Left renal pelvis (tissue), 4 donors: ENCODE data around the gene NAA16. TPM values are rescaled to one million over a fixed set of nuclear protein-coding genes. Genes with fewer than 3 reads are reported as not detected.
"Not testable (repeated sequence)": the region's sequence is repeated elsewhere in the genome, so short reads cannot be mapped to it uniquely, and the experiment has no call there.

Experiments used
- DNase-seq, 4 donors: peaks; one replicate each; pipeline ENCODE4 v3.0.0-alpha.2; 2013; ENCODE audit warnings: low read depth in 4 of 4, low spot score in 3 of 4
- polyA plus RNA-seq, 4 donors: library from polyadenylated mRNA; unstranded; fragments of 120-200 nt; gene quantifications; one replicate each; pipeline ENCODE4 v1.2.1, GENCODE V29; 2013; ENCODE audit not compliant: insufficient read length in 4 of 4

Gene NAA16
- polyA plus RNA-seq, 4 donors, result 26.8 to 47.6 (median 32.6) TPM

DNA sequence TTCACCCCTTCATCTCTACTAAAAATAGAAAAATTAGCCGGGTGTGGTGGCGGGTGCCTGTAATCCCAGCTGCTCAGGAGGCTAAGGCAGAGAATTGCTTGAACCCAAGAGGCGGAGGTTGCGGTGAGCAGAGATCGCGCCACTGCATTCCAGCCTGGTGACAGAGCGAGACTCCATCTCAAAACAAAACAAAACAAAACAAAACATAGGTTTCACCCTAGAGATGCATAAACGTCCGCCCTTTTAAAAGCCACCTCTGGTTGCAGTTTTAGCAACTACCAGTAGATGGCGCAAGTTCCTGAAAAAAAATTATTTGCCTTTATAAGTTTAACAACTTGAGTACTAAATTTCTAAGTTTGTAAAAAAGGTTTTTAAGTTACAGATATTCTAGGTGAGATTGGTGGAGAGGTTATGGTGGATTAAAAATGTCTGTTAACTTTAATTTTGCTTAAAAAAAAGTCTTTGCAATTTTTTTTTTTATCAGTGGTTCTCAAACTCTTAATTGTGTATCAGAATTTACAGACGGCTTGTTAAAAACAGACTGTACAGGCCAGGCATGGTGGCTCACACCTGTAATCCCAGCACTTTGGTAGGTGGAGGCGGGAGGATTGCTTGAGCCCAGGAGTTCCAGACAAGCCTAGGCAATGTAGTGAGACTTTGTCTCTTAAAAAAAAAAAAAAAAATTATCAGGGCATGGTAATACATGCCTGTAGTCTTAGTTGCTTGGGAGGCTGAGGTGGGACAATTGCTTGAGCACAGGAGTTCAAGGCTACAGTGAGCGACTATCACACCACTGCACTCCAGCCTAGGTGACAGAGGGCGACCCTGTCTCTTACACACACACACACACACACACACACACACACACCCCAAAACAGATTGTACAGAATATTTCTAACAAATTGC lies 42.1 kb downstream of the NAA16 start:
- DNase-seq, result peak in 3 of 4 donors; percentile 8 to 27 (median 24)

DNA sequence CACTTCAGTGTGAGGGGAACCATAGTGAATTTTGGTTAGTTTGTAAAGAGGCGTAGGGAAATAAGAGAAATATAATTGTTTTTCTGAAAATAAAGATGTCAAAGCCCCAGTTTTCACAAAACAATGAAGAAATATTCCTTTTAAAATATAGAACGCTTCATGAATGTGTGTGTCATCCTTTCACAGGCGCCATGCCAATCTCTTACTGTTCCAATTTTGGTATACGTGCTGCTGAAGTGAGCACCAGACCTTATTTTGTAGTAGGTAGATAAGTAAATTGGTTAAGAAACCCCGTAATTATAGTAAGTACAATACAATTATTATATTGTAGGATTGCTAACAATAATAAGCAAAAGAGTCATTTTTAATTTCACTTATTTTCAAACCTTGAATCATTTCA lies 43.3 kb downstream of the NAA16 start:
- no peak for DNase-seq

DNA sequence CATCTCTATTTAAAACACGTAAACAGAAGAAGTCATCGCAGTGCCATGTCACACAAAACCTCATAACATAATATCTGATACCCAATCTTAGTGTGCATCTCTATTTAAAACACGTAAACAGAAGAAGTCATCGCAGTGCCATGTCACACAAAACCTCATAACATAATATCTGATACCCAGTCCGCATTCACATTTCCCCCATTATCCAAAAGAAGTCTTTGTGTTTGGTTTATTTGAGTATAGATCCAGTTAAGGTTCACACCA lies 45.2 kb downstream of the NAA16 start:
- not testable (repeated sequence) for DNase-seq

DNA sequence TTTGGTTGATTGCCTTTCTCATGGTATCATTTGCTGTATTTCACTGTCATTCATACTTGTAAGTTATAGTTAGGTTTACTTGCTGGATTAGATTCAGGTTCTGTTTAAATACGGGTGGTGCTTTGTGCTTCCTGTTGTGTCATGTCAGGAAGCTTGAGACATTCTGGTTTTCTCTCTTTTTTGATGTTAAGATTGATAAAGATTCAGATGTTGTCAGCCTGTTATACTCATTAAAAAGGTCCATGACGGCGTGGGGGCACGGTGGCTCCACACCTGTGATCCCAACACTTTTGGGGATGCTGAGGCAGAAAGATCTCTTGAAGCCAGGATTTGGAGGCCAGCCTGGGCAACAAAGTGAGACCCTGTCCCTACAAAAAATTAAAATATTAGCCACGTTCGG lies 45.7 kb downstream of the NAA16 start:
- DNase-seq, result no peak

DNA sequence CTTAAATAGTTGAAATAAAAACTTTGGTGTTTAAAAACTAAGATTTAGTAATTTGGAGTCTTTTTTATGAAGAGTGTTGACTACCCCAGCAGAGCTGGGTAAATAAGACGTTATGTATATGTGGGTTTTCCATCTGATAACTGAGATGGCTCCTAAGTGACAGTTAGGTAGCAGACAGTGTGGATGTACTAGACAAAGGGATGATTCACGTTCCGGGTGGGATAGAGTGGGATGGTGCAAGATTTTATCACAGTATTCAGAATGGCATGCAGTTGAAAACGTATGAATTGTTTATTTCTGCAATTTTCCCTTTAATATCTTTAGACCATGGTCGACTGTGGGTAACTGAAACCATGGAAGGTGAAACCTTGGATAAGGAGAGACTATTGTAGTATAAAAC lies 50.4 kb downstream of the NAA16 start:
- DNase-seq, result no peak

DNA sequence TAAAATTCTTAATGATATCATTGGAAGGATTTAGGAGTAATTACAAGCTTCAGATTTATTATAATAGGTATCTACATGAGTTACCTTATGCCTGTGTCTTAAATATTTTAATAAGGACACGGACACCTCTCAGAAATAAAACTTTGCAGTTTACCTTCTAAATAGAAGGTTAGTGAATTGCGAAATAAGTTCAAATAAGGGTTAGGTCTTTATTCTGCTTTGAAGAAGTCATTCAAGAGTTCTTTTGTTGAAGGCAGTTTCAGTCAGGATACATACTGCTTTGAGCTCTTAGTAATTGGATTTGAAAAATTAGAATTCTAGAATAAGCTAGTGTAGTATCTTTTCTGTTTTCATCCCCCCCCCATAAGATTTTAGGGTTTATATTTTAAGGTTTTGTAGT lies 53.0 kb downstream of the NAA16 start:
- no peak for DNase-seq

DNA sequence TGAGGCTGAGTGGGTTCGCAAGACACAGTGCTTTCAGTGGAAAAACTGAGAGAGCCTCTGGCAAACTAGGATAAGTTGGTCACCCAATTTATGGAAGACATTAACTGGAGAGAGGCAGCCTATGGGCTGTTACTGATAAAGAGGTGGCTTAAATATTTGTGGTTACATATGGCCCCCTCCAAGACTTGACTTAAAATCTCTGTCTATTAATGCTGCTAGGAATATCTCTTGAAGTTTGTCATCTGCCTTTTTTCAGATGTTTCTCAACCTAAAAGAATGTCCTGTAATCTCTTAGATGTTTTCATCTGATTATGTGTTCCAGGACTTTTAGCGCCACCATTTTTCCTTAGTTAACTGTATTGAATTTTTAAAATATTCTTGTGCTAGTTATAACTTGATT lies 54.6 kb downstream of the NAA16 start:
- DNase-seq, result no peak

DNA sequence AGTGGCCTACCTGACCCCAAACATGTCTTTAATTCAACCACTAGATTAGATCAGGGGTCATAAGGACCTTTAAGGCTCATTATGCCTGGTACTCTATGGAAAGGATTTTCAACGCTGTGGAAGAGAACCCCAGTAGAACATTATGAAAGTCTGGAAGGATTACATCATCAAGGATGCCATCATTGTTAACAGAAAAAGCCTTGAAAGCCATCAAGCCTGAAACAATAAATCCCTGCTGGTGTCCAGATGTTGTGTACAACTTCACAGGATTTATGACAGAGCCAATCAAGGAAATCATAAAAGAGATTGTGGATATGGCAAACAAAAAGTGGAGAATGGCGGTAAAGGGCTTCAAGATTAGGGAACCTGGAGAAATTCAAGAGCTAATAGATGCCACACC lies 59.7 kb downstream of the NAA16 start:
- no peak for DNase-seq

DNA sequence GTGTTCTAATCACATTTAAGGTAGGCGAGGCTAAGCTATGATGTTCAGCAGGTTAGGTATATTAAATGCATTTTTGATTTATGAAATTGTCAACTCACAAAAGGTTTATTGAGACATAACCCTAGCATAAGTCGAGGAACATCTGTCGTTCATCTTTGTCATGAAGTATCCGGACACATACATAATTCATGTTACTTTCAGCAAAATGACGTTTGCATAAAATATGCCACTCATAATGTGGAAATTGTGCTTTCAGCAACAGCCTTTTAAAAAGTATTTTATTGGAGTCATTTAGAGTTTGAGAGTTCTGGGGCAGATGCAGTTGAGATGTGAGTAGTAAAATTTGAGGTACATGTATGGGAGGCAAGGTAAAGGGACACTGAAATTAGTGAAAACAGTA lies 66.4 kb downstream of the NAA16 start:
- DNase-seq, result no peak

DNA sequence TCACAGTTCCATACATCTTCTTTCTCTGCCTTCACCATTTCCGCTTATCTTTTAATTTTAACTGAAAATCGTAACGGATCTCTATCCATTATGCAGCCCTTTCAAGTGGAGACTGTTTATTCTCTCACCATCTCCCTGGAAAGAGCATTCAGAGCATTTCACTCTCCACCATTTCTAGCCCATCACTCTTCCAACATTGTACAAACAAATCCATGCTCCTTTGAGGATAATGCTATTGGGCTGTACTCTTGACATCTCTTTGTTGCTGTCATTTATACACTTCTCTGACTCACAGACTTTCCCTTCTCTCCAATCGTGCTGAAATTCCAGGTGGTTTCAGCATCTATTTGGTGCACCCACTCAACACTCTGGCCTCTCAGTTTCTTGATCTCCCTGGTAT lies 71.4 kb downstream of the NAA16 start:
- no peak for DNase-seq

DNA sequence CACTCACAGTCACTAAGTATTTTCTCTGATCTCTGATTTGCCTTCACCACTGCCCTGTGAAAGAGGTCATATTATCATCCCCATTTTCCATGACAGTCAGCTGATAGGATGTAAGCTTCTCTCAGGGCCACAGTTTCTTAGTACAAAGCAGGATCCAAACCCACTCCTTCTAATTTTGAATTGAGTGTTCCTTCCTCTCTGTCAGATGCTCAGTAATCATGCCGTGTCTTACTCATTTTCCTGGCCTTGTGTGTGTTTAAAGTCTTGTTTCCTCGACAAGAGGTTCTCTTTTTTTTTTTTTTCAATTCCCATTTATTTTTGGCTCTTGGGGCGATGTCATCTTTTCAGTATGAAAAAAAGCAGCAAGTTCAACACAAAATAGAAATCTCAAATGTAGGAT lies 72.3 kb downstream of the NAA16 start:
- DNase-seq, result no peak

DNA sequence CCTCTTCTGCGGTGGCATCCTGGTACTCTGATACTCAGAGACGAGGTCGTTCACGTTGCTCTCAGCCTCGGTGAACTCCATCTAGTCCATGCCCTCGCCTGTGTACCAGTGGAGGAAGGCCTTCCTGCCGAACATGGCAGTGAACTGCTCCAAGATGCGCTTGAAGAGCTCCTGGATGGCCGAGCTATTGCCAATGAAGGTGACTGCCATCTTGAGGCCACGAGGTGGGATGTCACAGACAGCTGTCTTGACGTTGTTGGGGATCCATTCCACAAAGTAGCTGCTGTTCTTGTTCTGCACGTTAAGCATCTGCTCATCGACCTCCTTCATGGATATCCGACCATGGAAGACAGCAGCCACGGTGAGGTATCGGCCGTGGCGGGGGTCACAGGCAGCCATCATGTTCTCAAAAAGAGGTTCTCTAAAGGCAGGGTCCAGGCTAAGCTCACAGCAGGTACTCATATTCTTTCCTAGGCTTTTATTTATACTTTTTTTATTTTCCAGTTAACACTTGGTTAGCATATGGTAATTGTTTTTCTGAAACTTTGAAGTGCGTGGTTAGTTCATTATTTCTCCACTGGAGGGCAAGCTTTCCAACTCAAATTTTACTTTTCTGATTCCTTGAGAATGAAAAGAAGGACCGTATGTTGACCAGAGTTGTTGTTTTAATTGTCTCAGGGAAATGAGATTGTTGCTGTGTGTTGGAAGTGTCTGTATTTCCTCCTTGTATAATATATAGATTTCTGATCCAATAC lies 73.9 kb downstream of the NAA16 start:
- DNase-seq, result no peak

DNA sequence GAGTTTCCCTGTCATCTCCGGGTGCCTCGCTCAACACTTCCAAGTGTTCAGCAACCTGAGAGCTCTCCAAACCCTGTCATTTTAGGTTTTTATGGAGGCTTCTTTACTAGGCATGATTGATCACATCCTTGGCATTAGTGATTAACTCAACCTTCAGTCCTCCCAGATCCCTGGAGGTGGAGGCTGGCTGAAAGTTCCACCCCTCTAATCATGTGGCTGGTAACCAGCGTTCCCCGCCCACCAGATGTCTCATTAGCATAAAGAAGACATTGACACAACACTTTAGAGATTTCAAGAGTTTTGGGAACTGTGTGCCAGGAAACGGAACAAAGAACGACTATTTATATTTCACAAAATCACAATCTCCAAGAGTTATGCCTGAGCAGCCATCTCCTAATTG lies 75.1 kb downstream of the NAA16 start:
- DNase-seq, result no peak

DNA sequence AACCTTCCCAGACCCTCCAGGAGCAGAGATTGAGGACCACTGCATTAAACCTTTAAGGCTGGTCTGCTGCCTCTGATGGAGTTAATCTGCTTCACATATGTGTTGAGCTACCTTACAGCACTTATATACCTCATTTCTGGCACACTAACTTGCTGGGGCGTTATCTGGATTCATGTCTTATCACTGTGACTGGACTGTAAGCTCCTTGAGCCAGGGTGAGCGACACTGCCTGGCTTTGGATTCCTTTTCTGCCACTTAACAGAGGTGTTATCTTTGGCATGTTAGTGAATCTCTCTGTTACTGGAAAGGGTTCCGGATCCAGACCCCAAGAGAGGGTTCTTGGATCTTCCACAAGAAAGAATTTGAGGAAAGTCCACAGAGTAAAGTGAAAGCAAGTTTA lies 76.5 kb downstream of the NAA16 start:
- DNase-seq, result no peak

DNA sequence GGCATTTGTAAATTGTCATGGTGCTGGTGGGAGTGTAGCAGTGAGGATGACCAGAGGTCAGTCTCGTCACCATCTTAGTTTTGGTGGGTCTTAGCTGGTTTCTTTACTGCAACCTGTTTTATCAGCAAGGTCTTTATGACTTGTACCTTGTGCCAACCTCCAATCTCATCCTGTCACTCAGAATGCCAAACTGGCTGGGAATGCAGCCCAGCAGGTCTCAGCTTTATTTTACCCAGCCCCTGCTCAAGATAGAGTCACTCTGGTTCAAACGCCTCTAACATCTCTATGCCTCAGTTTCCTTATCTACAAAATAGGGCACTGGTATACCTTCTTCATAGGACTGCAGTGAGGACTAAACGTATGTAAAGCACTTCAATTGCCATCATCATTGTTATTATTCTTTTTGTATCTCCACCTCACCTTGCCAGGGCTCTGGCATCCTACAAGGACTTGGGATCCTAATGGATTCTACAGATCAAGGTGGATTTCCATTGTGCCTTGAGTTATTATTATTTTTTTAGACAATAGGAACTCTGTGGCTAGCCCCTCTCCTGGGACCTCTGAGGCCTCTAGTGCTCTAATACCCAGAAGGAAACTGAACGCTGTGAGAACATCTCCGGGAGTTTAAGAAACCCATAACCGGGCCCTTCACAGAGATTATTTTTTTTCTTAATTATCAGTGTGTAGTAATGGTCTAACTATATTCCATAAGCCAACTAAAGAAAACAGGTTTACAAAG lies 77.2 kb downstream of the NAA16 start:
- no peak for DNase-seq

DNA sequence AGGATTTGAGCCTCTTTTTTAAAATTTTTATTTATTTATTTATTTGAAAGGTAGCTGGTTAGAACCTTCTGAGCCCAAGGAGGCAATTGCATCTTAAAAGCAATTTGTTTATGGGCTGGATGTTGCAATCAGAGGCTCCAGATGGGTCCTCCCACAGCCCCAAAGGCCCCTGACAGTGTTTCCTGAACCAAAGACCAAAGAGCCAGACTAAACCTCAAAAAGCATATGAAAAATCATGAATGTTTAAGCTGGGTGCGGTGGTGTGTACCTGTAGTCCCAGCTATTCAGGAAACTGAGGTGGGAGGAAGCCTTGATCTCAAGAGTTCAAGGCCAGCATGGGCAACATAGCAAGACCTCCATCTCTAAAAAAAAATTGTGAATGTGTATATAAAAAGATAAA lies 78.5 kb downstream of the NAA16 start:
- no peak for DNase-seq

DNA sequence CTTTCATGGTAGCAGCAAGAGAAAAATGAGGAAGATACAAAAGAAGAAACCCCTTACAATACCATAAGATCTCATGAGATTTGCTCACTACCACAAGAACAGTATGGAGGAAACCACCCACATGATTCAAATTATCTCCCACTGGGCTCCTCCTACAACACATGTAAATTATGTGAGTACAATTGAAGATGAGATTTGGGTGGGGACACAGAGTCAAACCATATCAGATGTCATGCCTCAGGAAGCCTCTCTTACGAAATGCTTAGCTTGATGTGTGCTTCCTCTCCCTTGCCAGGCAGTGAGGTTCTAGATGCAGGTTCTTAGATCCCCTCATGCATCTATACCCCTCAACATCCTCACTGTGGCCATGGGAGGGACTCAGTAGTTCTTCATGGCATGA lies 83.1 kb downstream of the NAA16 start:
- no peak for DNase-seq

DNA sequence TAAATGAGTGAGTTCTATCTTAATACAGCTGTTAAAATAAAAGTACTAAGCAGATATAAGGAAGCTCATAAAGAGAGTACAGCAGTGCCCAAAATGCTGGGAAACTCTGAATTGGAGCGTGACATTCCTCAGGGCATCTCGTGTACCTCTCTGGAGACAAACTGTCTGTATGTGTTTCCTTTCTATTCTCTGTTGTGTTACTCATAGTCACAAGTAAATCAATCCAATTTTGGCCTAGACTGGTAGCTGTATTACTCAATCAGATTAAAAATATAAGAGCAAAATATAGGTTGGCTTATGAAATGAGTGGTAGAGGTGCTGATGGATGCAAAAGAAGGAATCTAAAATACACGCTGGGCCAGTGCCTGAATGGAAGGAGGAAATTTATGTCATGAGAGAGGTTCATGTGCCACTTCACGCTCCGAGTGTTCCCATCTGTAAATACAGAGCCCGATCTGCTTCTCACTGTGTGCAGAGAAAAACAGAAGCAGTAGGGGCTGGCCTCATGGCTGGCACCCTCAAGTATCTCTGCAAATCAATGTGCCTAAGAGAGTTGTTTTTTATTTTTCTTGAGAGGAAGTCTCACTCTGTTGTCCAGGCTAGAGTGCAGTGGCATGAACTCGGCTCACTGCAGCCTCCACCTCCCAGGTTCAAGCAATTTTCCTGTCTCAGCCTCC lies 87.6 kb downstream of the NAA16 start:
- no peak for DNase-seq

DNA sequence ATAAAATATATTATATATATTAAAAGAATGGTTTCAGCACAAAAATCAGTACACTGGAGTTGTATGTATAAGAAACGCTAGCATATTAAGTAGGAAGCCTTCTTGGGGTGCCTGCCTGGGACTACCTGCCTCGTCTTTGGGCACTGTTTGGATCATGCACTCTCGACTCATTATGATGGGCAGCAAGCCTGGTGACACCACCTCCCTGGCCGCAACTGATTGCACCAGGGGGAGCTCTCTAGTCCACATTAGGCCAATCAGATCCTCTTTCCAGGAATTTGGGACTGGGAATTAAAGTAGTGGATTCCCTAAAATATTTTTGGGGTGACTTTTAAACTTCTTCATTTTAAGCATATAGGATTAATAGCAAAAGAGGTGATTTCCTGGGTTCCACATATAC lies 90.3 kb downstream of the NAA16 start:
- no peak for DNase-seq

DNA sequence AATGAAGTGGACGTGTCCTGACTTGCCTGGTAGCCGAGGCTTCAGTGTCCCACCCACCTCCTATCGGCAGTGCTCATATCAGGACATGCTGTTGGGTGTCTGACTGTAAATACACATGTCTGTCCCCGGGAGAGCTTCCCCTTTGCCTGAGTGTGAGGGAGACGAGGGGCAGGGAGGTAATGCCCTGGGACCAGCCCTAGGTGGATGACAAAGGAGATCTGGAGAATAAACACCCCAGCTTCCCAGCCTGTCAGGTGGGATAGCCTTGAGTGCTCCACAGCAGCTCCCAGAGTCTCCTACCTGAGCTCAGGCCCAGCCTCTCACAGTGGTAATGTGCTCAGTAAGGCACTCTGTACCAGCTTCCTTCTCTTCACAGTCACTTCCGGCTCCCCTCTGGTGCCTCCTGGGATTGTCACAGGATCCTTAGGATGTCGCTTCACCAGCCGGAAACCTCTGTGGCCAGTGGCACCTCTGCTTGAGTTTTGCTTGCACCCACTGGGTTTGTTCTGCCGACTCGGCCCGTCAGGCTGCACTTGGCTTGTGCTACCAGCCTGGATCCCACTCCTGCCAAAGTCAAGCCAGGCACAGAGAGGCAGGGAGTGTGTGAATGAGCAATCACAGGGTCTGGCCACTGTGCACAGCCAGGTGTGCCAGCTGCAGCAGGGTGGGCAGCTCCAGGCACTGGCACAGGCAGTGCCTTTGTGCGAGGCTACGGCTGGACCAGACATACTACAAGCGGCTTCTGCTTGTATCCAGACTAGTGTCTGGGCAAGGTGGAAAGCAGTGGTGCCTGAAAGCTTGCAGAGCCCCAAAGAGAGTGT lies 91.8 kb downstream of the NAA16 start:
- DNase-seq, result no peak
